ENCODE data around the gene RNF227. TPM values are rescaled to one million over a fixed set of nuclear protein-coding genes. Genes with fewer than 3 reads are reported as not detected.

RNF227 gene
- total RNA-seq = 1 to 10 TPM; 3.2 to 4.5 (median 4.2) TPM
- 1 to 10 TPM in 2 of 3 donors, under 1 TPM in 1; 0.69 to 3.6 (median 1.8) TPM for polyA plus RNA-seq

DNA sequence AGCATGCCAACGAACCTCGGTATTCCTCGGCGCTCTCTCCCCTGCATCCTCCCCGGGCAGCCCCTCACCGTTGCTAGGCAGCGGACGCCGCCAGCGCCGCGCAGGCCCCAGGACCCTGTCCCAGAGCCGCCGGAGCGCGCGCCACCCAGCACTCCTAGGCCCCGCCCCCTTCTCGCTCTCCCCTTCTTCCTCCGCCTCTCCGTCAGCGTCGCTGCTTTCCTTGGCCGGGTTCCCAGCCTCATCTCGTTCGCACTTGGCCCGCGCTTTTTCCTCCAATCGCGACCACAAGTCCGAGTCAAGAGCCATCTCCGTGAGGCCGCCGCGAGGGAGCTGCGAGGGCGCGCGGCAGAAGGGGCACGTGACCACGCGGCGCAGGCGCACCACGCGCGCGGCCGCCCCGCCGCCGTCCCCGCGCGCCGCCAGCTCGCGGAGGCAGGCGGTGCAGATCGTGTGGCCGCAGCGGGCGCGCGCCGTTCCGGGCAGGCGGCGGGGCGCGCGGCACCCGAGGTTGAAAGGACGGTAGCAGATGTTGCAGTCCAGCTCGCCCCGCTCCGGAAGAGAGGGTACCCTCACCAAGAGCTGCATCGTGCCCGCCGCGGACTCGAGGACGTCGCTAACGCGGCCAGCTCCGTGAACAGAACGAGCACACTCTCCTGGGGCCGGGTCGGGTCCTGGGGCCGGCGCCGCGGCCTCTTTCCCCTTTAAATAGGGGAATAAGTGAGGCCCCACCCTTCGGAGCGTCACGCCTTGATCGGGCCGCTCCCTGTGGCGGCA is at the start of gene RNF227:
RNF227 (minus strand) TSS at position 679 of the 774 bp plus-strand sequence; CDS start at position 585, 94 bp downstream.
- TF ChIP-seq EP300 (IDR thresholded peaks at IDR 0.05) (peak in 1 of 4 donors; percentile 7), POLR2AphosphoS5 (IDR thresholded peaks at IDR 0.05) (peak; percentile 10 to 71 (median 62))
- TF ChIP-seq, protein P1, sequence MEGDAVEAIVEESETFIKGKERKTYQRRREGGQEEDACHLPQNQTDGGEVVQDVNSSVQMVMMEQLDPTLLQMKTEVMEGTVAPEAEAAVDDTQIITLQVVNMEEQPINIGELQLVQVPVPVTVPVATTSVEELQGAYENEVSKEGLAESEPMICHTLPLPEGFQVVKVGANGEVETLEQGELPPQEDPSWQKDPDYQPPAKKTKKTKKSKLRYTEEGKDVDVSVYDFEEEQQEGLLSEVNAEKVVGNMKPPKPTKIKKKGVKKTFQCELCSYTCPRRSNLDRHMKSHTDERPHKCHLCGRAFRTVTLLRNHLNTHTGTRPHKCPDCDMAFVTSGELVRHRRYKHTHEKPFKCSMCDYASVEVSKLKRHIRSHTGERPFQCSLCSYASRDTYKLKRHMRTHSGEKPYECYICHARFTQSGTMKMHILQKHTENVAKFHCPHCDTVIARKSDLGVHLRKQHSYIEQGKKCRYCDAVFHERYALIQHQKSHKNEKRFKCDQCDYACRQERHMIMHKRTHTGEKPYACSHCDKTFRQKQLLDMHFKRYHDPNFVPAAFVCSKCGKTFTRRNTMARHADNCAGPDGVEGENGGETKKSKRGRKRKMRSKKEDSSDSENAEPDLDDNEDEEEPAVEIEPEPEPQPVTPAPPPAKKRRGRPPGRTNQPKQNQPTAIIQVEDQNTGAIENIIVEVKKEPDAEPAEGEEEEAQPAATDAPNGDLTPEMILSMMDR (IDR thresholded peaks at IDR 0.05) = no peak
- intact Hi-C loops (cut with DNase I) = loop anchor here (2.0 to 10.0 kb wide), 3 partner anchors 15 to 139 kb away; partner anchors contain the start of gene TRAPPC1
- no peaks in the 10 kb centered on the region for H3K27me3 ChIP-seq
- H3K4me3 ChIP-seq = peak within 1 kb of the TSS; percentile 44 to 59 (median 50)
- 1% methylated on average over 100 of the region's 100 CpGs for WGBS, 2 donors
- H3K9me3 ChIP-seq = no peaks in the 10 kb centered on the region
- DNase-seq = peak; percentile 98
- peaks cover 4 to 31% (median 21%) of the 10 kb centered on the region in 4 donors for H3K4me1 ChIP-seq
- peak within 1 kb of the TSS; percentile 93 to 99 (median 96) for H3K27ac ChIP-seq
- H3K36me3 ChIP-seq = peaks cover 3 to 16% (median 12%) of the 10 kb centered on the region in 4 donors

DNA sequence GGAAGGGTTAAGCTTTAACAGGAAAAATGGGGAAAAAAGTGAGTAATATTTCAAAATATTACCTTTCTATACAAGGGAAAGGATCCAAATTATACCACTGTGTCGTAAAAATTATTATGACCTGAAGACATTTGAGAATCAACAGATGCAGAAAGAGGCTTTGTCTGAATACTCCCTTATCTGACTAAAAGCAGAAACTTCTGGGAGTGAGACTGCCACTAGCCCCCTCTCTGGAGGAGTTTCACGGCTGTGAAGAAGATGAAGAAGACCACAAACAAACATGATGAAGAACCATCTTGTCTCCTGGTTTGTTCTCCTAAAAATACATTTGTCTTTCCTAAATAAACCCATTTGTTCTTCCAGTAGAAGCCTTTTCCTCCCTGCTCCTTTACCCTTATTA is 45.3 kb upstream of the RNF227 start:
- H3K27ac ChIP-seq = no peak overlapping the region
- H3K27me3 ChIP-seq = no peaks in the 10 kb centered on the region
- WGBS, 2 donors = 20 to 53% methylated on average over 2 of the region's 2 CpGs
- H3K9me3 ChIP-seq = no peaks in the 10 kb centered on the region
- intact Hi-C loops (cut with DNase I) = no loop called here
- TF ChIP-seq POLR2AphosphoS5 (IDR thresholded peaks at IDR 0.05) = no peak
- TF ChIP-seq, protein P1 (IDR thresholded peaks at IDR 0.05) = no peak
- TF ChIP-seq POLR2A (IDR thresholded peaks at IDR 0.05) = no peak
- H3K36me3 ChIP-seq = no peaks in the 10 kb centered on the region
- H3K4me1 ChIP-seq = peaks cover 0 to 9% (median 5%) of the 10 kb centered on the region in 4 donors
- H3K4me3 ChIP-seq = no peak overlapping the region
- DNase-seq = peak; percentile 3

DNA sequence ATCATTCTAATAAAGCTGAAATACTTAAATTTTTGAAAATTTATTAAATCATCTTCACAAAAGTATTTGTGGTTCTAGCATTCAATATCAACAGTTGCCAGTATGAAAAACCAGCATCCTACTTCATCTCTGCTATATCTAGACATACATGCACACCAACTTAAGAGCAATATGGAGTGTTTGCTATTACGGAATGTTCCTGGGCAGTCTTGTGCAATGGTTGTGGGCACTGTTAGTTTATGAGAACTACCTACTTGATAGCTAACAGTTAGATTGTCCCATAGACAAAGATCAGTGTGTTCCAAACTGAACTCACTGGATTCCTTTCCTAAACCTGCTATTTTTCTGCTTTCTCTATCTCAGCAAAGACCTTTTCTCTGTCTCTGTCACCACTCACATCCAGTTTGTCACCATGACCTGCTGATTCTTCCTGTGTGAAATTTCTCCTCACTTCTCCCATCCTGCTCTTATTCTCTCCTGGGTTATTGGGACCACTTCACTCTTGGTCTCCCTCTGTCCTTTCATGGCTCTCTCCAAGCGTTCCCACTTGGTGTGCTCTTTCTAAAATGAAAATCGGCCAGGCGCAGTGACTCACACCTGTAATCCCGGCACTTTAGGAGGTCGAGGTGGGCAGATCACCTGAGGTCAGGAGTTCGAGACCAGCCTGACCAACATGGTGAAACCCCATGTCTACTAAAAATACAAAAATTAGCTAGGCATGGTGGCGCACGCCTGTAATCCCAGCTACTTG is 43.6 kb upstream of the RNF227 start:
- Histone ChIP-seq H3K36me3 (no peaks in the 10 kb centered on the region), H3K4me1 (peaks cover 0 to 26% (median 14%) of the 10 kb centered on the region in 4 donors), H3K27ac (peak overlapping the region in 1 of 4 donors; percentile 24), H3K4me3 (no peak overlapping the region), H3K9me3 (no peaks in the 10 kb centered on the region), H3K27me3 (no peaks in the 10 kb centered on the region)
- no peak for DNase-seq
- no peak for TF ChIP-seq POLR2A (IDR thresholded peaks at IDR 0.05)
- TF ChIP-seq POLR2AphosphoS5 (IDR thresholded peaks at IDR 0.05) = peak in 1 of 4 donors; percentile 36
- 90 to 93% methylated on average over 9 of the region's 9 CpGs for WGBS, 2 donors
- intact Hi-C loops (cut with DNase I) = no loop called here

DNA sequence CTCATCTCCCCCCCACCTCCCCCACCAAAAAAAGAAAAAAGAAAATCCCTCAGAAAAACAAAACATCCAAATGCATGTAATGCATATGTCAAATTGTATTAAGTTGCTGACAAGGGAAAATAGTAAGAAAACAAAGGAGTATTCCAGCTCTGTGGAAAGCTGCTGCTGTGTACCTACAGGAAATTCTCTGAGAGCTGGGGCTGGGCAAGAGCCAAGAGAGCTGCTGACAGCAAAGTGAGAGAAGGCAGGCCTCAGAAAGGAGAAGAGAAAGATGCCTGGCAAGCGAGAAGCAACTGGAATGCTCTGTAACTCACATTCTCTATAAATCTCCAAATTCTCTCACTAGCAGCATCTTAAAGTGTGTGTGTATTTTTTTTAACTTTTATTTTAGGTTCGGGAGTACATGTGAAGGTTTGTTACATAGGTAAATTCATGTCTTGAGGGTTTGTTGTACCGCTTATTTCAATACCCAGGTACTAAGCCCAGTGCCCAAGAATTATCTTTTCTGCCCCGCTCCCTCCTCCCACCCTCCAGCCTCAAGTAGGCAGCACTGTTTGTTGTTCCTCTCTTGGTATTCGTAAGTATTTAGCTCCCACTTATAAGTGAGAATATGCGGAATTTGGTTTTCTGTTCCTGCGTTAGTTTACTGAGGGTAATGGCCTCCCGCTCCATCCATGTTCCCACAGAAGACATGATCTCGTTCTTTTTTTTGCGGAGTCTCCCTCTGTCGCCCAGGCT is 40.3 kb upstream of the RNF227 start:
- TF ChIP-seq POLR2A (IDR thresholded peaks at IDR 0.05) (no peak), EP300 (IDR thresholded peaks at IDR 0.05) (no peak), POLR2AphosphoS5 (IDR thresholded peaks at IDR 0.05) (peak; percentile 67 to 89 (median 84))
- TF ChIP-seq, protein P1 (IDR thresholded peaks at IDR 0.05) = no peak
- H3K4me3 ChIP-seq = no peak overlapping the region
- H3K36me3 ChIP-seq = no peaks in the 10 kb centered on the region
- H3K4me1 ChIP-seq = peaks cover 0 to 38% (median 21%) of the 10 kb centered on the region in 4 donors
- H3K27me3 ChIP-seq = no peaks in the 10 kb centered on the region
- peak; percentile 89 for DNase-seq
- no peaks in the 10 kb centered on the region for H3K9me3 ChIP-seq
- peak overlapping the region; percentile 47 to 83 (median 76) for H3K27ac ChIP-seq
- intact Hi-C loops (cut with DNase I) = no loop called here
- WGBS, 2 donors = 83 to 88% methylated on average over 11 of the region's 11 CpGs

Measured in sigmoid colon (tissue), 7 donors.